HT1080 (cell line): Measurements from ENCODE around the gene MMP3. TPM values are rescaled to one million over a fixed set of nuclear protein-coding genes. Genes with fewer than 3 reads are reported as not detected.
A peak's percentile ranks its signal among the peaks of the same experiment; 100 is the strongest.

Source experiments
- DNase-seq: peaks from one replicate; pipeline ENCODE4 v3.0.0-alpha.2; 2015; ENCODE audit warnings: low read depth
- total RNA-seq: library from RNA; depleted of rRNA; stranded (reverse); fragments of >200 nt; shearing (Covaris generic); gene quantifications from 2 replicates; pipeline ENCODE4 v1.2.3, GENCODE V29; 2014; rRNA removed

MMP3 gene
- total RNA-seq, 1 experiment from 2014 or later: 20.0 TPM

DNA sequence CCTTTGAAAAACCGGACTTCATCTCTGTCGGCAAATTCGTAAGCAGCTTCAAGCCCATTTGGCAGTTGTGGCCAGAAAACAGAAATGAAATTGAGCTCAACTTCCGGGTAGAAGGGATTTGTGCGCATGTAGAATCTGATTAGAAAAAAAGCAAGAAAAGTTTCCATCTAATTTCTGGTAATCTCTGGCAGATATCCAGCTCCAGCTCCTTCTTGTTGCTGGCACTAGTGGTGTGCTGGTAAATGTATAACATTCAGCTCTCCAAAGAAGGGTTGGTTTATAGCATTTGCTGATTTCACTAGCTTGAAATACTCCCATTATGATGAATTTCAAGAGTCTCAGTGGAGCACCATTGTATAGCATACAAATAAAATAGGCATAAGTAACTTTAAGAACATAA lies 50.8 kb downstream of the MMP3 start:
- no peak for DNase-seq

DNA sequence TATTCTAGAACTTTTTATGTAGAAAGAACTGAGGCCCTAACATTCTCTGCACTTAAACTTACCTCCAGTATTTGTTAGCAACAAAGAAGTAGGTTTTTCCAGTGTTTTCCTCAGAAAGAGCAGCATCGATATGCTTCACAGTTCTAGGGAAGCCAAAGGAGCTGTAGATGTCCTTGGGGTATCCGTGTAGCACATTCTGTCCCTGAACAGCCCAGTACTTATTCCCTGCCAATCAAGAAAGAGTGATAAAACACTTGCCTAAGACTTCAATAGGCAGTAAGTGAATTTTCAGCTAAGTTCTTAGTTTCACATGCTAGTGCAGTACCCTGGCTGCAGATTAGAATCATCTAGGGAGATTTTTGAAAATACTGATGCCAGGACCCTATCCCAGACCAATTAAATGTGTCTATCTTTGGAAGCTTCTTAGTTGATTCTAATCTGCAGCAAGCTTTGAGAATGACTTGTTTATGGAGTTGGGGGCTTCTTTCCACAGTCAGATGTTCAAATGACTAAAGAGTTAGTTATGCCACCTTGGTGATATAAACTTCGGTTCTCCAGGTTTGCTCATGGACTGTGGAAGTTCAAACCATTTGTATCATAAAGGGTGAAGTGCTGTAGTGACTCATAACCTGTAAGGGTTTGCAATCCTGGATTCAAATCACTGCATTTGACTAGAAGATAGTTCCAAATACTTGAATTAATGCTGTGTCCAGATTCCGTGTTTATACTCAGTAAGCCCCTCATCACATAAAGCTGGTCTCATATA lies 52.0 kb downstream of the MMP3 start:
- DNase-seq: peak; percentile 53

DNA sequence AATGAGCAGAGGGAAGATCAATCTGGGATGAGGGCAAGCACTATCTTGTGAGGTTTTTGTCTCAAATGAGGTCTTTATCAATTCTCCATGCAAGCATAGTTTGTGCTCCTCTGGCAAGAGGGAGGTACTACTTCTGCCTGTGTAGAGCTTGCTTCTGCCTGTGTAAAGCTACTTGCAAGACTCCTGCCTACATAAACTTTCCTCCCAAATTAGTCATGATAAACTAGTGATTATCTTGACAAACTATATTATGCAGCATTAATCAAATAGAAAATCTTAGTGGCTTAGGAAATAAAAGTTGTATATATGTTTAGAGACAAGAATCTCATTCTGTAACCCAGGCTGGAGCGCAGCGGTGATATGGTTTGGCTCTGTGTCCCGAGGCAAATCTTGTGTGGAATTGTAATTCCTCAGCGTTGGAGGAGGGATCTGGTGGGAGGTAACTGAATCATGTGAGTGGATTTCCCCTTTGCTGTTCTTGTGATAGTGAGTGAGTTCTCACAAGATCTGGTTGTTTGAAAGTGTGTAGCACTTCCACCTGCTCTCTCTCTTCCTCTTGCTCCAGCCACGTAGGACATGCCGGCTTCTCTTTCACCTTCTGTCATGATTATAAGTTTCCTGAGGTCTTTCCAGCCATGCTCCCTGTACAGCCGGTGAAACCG lies 54.9 kb downstream of the MMP3 start:
- no peak for DNase-seq

Other genes starting within 250 kb of the MMP3 start
- gene MMP20, start 218.3 kb downstream of the MMP3 start, total RNA-seq: not detected in 2 replicates
- gene MMP27, start 137.8 kb downstream of the MMP3 start, total RNA-seq: not detected in 2 replicates
- 0.10 and 0.37 TPM in 2 replicates for gene MMP8, start 118.7 kb downstream of the MMP3 start, total RNA-seq
- not detected in 2 replicates for gene MMP10, start 63.0 kb downstream of the MMP3 start, total RNA-seq
- gene MMP1, start 45.4 kb downstream of the MMP3 start, total RNA-seq: 7.9 and 9.4 TPM in 2 replicates
- not detected in 2 replicates for gene MMP12, start 31.4 kb upstream of the MMP3 start, total RNA-seq
- gene MMP13, start 112.1 kb upstream of the MMP3 start, total RNA-seq: 0.47 and 0.63 TPM in 2 replicates
- gene DCUN1D5, start 248.6 kb upstream of the MMP3 start, total RNA-seq: 138 and 149 TPM in 2 replicates